Sigmoid colon (tissue), 7 donors: ENCODE data around the gene TXNDC5. TPM values are rescaled to one million over a fixed set of nuclear protein-coding genes. Genes with fewer than 3 reads are reported as not detected.

Source experiments
- DNase-seq: peaks from one replicate; pipeline ENCODE4 v3.0.0-alpha.2; 2019
- H3K27ac ChIP-seq, 4 donors: fragments of 200-600 bp; sonication (generic); one replicate each; pipeline ENCODE4 v1.5.1; 2016 to 2019; ENCODE audit warnings: mild to moderate bottlenecking in 1 of 4
- H3K27me3 ChIP-seq, 3 donors: fragments of 200-600 bp; sonication (generic); one replicate each; pipeline ENCODE4 v1.5.1; 2019; ENCODE audit warnings: mild to moderate bottlenecking in 1 of 3
- H3K36me3 ChIP-seq, 4 donors: fragments of 200-600 bp; sonication (generic); one replicate each; pipeline ENCODE4 v1.5.1; 2016 to 2019
- H3K4me1 ChIP-seq, 4 donors: fragments of 200-600 bp; sonication (generic); one replicate each; pipeline ENCODE4 v1.5.1; 2017 to 2019
- H3K4me3 ChIP-seq, 4 donors: fragments of 200-600 bp; sonication (generic); one replicate each; pipeline ENCODE4 v1.5.1; 2017 to 2019; ENCODE audit warnings: mild to moderate bottlenecking in 2 of 4, moderate library complexity in 1 of 4
- H3K9me3 ChIP-seq, 4 donors: fragments of 200-600 bp in 3 of 4; sonication (generic) in 3 of 4; one replicate each; pipeline versions ENCODE4 v1.5.1 to v1.6.1; 2013 to 2019
- EP300 ChIP-seq, 4 donors: sonication (generic); formaldehyde crosslinking; IDR thresholded peaks; one replicate each; pipeline ENCODE4 v1.6.1; 2017; ENCODE audit warnings: antibody characterized with exemption in 4 of 4
- POLR2A ChIP-seq, 2 donors: fragments of 450-650 bp; IDR thresholded peaks; one replicate each; pipeline ENCODE4 v1.6.1; 2016; ENCODE audit warnings: antibody characterized with exemption in 2 of 2, mild to moderate bottlenecking in 2 of 2, moderate library complexity in 2 of 2
- POLR2AphosphoS5 ChIP-seq, 4 donors: sonication (generic); formaldehyde crosslinking; IDR thresholded peaks; one replicate each; pipeline ENCODE4 v1.6.1; 2017; ENCODE audit warnings: antibody characterized with exemption in 4 of 4
- WGBS, 2 donors: extraction: QIAGEN DNeasy Blood & Tissue Kit; methylation state at CpG; one replicate each; pipeline ENCODE4 v1.1.7; 2013; 5-methylcytosine and 5-hydroxymethylcytosine counted together
- intact Hi-C: fragments of 100-400 bp; cut with DNase I; formaldehyde crosslinking; loops from one replicate; pipeline ENCODE4 v1.15.1; 2023
- polyA plus RNA-seq, 3 donors: library from polyadenylated mRNA; stranded (reverse); fragments of 200-250 nt; gene quantifications; one replicate each; pipeline ENCODE4 v1.2.3, GENCODE V29; 2013
- total RNA-seq, 4 donors: library from RNA; depleted of rRNA; stranded (reverse); fragments of >200 nt; gene quantifications; one replicate each; pipeline ENCODE4 v1.1.0, GENCODE V29; 2016
- TF ChIP-seq, protein P1 (sequence below), 4 experiments: fragments of 450-650 bp in 3 of 4; fragments of 200-600 bp in 1 of 4; IDR thresholded peaks; one replicate each; pipeline ENCODE4 v1.5.1; 2016 to 2019; ENCODE audit warnings: antibody characterized with exemption in 4 of 4, mild to moderate bottlenecking in 3 of 4, moderate library complexity in 2 of 4
- donor health status: healthy with polysubstance abuse.
- donor health status: Bipolar disorder and iron deficiency.
- donor health status: healthy.

Gene TXNDC5
- total and polyA plus RNA-seq, 7 donors, result 18.6 to 75.2 (median 51.7) TPM

DNA sequence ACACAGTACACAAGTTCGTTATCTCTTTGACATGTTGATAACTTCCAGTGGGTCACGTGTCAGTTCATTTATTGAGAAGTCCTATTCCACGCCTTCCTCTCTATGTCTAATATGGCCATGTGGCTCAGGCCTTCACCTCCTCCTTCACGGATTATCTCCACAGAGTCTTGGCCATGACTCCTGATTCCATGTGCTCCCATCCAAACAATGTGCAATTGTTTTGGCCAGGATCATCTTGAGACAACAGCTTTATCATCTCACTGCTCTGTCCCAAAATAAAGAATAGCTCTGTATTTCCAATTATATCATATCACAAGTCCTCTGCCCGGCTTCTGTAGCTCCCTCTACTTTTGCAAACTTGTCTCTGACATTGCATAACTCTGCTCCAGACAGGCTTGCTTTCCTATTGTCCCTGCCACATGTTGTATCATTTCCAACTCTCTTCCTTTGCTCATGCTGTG is 11.1 kb upstream of the TXNDC5 start:
- peaks cover 0 to 4% (median 4%) of the 10 kb centered on the region in 4 donors for H3K9me3 ChIP-seq
- H3K27me3 ChIP-seq, result no peaks in the 10 kb centered on the region
- no peak overlapping the region for H3K4me3 ChIP-seq
- H3K27ac ChIP-seq, result no peak overlapping the region
- no peak for TF ChIP-seq POLR2A (IDR thresholded peaks at IDR 0.05)
- TF ChIP-seq POLR2AphosphoS5 (IDR thresholded peaks at IDR 0.05), result no peak
- no peak for TF ChIP-seq EP300 (IDR thresholded peaks at IDR 0.05)
- TF ChIP-seq, protein P1, sequence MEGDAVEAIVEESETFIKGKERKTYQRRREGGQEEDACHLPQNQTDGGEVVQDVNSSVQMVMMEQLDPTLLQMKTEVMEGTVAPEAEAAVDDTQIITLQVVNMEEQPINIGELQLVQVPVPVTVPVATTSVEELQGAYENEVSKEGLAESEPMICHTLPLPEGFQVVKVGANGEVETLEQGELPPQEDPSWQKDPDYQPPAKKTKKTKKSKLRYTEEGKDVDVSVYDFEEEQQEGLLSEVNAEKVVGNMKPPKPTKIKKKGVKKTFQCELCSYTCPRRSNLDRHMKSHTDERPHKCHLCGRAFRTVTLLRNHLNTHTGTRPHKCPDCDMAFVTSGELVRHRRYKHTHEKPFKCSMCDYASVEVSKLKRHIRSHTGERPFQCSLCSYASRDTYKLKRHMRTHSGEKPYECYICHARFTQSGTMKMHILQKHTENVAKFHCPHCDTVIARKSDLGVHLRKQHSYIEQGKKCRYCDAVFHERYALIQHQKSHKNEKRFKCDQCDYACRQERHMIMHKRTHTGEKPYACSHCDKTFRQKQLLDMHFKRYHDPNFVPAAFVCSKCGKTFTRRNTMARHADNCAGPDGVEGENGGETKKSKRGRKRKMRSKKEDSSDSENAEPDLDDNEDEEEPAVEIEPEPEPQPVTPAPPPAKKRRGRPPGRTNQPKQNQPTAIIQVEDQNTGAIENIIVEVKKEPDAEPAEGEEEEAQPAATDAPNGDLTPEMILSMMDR (IDR thresholded peaks at IDR 0.05), result no peak
- intact Hi-C loops, result no loop called here
- WGBS, 2 donors, result 52 to 76% methylated on average over 5 of the region's 5 CpGs
- DNase-seq, result no peak
- no peaks in the 10 kb centered on the region for H3K36me3 ChIP-seq
- H3K4me1 ChIP-seq, result no peaks in the 10 kb centered on the region

DNA sequence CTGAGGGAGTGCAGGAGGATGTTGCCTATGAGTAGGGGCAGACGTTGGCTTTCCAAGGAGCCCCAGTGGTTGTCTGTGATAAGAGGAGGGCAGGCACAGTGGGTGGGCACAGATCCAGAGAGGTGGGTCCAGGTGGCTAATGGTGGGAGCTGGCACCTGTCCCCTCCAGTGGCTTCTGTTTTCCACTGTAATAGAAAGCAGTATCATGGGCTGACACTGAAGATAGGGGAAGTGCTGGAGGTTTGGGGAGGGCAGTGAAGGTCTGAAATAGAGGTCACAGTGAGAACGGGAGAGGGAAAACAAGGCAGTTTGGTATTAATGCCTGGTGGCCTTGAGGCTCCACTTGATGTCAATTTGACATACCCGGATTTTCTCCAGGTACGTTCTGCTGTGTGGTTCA is 10.5 kb upstream of the TXNDC5 start:
- Histone ChIP-seq H3K36me3 (no peaks in the 10 kb centered on the region), H3K9me3 (peaks cover 0 to 4% (median 4%) of the 10 kb centered on the region in 4 donors), H3K4me3 (no peak overlapping the region), H3K27me3 (no peaks in the 10 kb centered on the region), H3K4me1 (no peaks in the 10 kb centered on the region), H3K27ac (no peak overlapping the region)
- DNase-seq, result no peak
- 77 to 80% methylated on average over 4 of the region's 4 CpGs for WGBS, 2 donors
- intact Hi-C loops, result no loop called here
- TF ChIP-seq POLR2AphosphoS5 (IDR thresholded peaks at IDR 0.05), result no peak
- no peak for TF ChIP-seq EP300 (IDR thresholded peaks at IDR 0.05)
- TF ChIP-seq POLR2A (IDR thresholded peaks at IDR 0.05), result no peak
- TF ChIP-seq, protein P1 (IDR thresholded peaks at IDR 0.05), result no peak

DNA sequence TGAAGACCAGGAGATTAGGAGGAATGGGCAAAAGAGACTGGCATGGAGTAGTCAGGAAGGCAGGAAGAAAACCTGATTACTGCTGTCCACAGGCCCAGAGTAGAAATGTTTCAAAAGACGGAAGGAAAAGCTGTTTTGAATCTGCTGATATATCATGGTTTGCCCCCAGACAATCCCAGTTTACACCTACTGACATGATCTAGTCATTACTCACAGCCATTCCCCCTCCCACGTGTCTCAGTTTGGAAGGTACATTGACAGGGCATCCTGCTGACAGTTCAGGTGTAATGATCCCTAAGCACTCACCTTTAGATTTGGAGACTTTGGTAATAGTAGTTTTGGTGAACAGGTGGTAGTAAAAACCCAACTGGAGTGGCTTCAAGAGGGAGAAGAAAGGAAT is 9.8 kb upstream of the TXNDC5 start:
- no peaks in the 10 kb centered on the region for H3K4me1 ChIP-seq
- DNase-seq, result no peak
- intact Hi-C loops, result no loop called here
- H3K4me3 ChIP-seq, result no peak overlapping the region
- peaks cover 0 to under 1% (median 0%) of the 10 kb centered on the region in 4 donors for H3K9me3 ChIP-seq
- H3K27ac ChIP-seq, result no peak overlapping the region
- 84 to 88% methylated on average over 2 of the region's 2 CpGs for WGBS, 2 donors
- no peak for TF ChIP-seq POLR2A (IDR thresholded peaks at IDR 0.05)
- TF ChIP-seq POLR2AphosphoS5 (IDR thresholded peaks at IDR 0.05), result no peak
- TF ChIP-seq, protein P1 (IDR thresholded peaks at IDR 0.05), result no peak
- no peak for TF ChIP-seq EP300 (IDR thresholded peaks at IDR 0.05)
- H3K36me3 ChIP-seq, result no peaks in the 10 kb centered on the region
- no peaks in the 10 kb centered on the region for H3K27me3 ChIP-seq

DNA sequence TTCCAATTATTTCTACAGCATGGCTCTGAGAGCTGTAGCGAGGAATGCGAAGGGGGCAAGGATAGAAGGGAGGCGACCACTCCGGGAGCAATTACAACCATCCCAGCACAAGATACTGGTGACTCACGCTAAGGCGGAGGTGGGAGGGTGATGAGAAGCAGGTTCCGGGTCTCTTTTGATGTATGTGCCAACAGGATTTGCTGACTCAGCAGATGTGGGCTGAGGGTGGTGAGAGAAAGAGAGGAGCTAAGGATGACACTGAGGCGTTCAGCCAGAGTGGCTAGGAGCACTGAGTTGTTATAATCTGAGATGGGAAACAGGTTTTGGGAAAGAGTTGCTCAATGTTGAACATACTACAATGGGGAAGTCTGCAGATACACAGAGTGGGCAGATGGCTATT is 9.3 kb upstream of the TXNDC5 start:
- Histone ChIP-seq H3K27ac (no peak overlapping the region), H3K4me3 (no peak overlapping the region), H3K27me3 (no peaks in the 10 kb centered on the region), H3K9me3 (no peaks in the 10 kb centered on the region), H3K4me1 (no peaks in the 10 kb centered on the region), H3K36me3 (no peaks in the 10 kb centered on the region)
- DNase-seq, result no peak
- 71 to 80% methylated on average over 8 of the region's 8 CpGs for WGBS, 2 donors
- peak in 2 of 4 donors; percentile 18 to 29 for TF ChIP-seq POLR2AphosphoS5 (IDR thresholded peaks at IDR 0.05)
- TF ChIP-seq, protein P1 (IDR thresholded peaks at IDR 0.05), result no peak
- intact Hi-C loops, result no loop called here

DNA sequence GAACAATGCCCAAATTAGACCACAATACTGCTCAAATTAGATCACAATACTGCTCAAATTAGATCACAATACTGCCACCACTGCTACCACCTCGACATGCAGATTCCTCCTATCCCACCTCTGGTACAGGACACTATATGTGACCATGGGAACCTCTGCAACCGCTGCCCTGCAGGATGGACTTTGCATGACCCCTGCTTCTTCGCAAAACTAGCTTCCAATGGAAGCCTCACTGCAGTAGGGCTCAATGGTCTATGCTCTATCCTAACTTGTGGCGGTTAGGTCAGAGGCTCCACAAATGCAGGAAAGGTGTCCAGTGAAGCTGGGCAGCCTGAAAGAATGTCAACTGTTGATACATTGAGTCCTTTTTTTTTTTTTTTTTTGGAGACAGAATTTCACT is 7.8 kb upstream of the TXNDC5 start:
- no peak overlapping the region for H3K4me3 ChIP-seq
- WGBS, 2 donors, result 91 to 93% methylated on average over 4 of the region's 4 CpGs
- no peak for TF ChIP-seq EP300 (IDR thresholded peaks at IDR 0.05)
- no peak for TF ChIP-seq POLR2AphosphoS5 (IDR thresholded peaks at IDR 0.05)
- TF ChIP-seq, protein P1 (IDR thresholded peaks at IDR 0.05), result no peak
- TF ChIP-seq POLR2A (IDR thresholded peaks at IDR 0.05), result no peak
- no peaks in the 10 kb centered on the region for H3K9me3 ChIP-seq
- H3K27me3 ChIP-seq, result no peaks in the 10 kb centered on the region
- intact Hi-C loops, result no loop called here
- no peaks in the 10 kb centered on the region for H3K4me1 ChIP-seq
- DNase-seq, result no peak
- H3K27ac ChIP-seq, result no peak overlapping the region
- H3K36me3 ChIP-seq, result no peaks in the 10 kb centered on the region
